ENCODE measurements around the gene CIAPIN1. TPM values are rescaled to one million over a fixed set of nuclear protein-coding genes. Genes with fewer than 3 reads are reported as not detected.

CIAPIN1 gene
- polyA plus RNA-seq (2012; ENCODE audit: insufficient read depth, insufficient read length, low read depth), result 168 TPM

DNA sequence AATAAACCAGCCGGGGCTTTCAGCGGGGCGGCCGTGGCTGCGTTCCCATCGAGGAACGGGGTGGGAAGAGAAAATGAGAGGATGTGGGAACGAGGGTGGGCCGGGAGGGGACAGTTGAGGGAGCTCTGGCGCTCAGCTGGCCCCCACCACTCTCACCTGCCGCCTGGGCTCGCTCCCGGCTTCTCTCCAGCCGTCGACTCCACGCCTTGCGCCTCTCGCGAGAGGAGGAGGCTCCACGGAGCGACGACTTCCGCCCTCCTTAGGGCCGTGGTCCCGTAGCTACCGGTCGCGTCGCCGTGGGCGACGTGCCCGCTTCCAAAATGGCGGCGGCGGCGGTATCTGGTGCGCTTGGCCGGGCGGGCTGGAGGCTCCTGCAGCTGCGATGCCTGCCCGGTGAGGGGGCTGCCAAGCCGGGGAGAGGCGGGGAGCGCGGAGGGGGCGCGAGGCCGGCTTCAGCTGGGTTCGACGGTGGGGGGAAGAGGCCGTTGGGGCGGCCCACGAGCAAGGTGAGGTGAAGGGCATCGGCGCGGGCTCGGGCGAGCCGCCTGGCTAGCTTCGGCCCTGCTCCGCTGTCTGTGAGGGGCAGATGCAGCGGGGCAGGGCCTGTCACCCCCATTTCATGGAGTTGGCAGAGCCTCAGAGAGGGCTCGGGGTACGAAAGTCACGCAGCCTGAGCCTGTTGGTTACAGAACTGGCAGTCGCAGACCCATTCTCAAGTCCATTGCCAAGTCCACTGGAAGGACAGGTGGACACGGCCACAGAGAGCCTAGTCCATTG, at the start of gene CIAPIN1, which contains the start of gene COQ9:
TSS of gene CIAPIN1 (minus strand) at position 200 of the 777 bp plus-strand sequence. CDS start 6,457 bp downstream, outside the sequence.
TSS of gene COQ9 (plus strand) at position 294 of the 777 bp plus-strand sequence. CDS start at position 321, 27 bp downstream.
- Histone ChIP-seq H3K36me3 (peaks cover 16% of the 10 kb centered on the region), H3K4me3 (ENCODE audit: low read depth, low read length) (peak within 1 kb of the TSS; percentile 91), H3K4me1 (no peaks in the 10 kb centered on the region), H3K27me3 (no peaks in the 10 kb centered on the region), H3K9me3 (no peaks in the 10 kb centered on the region)
- DNase-seq, result peak; percentile 97
- TF ChIP-seq, protein P1, sequence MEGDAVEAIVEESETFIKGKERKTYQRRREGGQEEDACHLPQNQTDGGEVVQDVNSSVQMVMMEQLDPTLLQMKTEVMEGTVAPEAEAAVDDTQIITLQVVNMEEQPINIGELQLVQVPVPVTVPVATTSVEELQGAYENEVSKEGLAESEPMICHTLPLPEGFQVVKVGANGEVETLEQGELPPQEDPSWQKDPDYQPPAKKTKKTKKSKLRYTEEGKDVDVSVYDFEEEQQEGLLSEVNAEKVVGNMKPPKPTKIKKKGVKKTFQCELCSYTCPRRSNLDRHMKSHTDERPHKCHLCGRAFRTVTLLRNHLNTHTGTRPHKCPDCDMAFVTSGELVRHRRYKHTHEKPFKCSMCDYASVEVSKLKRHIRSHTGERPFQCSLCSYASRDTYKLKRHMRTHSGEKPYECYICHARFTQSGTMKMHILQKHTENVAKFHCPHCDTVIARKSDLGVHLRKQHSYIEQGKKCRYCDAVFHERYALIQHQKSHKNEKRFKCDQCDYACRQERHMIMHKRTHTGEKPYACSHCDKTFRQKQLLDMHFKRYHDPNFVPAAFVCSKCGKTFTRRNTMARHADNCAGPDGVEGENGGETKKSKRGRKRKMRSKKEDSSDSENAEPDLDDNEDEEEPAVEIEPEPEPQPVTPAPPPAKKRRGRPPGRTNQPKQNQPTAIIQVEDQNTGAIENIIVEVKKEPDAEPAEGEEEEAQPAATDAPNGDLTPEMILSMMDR (IDR thresholded peaks at IDR 0.05; ENCODE audit: low read depth, low read length), result no peak

DNA sequence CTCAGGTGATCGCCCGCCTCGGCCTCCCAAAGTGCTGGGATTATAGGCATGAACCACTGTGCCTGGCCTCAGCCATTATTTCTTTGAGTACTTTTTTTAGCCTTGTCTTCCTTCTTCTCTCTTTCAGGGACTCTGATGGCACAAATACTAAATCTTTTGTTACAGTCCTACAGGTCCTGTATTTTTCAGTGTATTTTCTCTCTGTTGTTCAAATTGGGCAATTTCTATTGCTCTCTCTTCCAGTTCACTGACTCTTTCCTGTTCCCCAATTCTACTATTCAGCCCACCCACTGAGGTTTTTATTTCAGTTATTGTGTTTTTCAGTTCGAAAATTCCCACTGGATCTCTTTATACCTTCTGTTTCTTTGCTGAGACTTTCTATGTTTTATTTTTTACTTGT, 46.6 kb upstream of the CIAPIN1 start:
- TF ChIP-seq, protein P1 (IDR thresholded peaks at IDR 0.05; ENCODE audit: low read depth, low read length), result no peak

DNA sequence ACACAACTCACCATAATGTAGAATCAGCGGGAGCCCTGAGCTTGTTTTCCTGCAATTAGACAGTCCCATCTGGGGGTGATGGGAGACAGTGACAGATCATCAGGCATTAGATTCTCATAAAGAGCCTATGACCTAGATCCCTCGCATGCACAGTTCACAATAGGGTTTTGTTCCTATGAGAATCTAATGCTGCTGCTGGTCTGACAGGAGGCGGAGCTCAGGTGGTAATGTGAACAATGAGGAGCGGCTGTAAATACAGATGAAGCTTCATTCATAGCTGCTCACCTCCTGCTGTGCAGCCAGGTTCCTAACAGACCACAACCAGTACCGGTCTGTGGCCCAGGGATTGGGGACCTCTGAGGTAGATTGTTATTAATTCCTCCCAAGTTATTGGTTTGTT, 42.0 kb upstream of the CIAPIN1 start:
- Histone ChIP-seq H3K4me1 (peaks cover 6% of the 10 kb centered on the region; the same call in 1 of the 2 replicates), H3K9me3 (no peaks in the 10 kb centered on the region)
- TF ChIP-seq, protein P1 (IDR thresholded peaks at IDR 0.05; ENCODE audit: low read depth, low read length), result no peak

More for the DNA sequence above, 46.6 kb upstream of the CIAPIN1 start:
- no peaks in the 10 kb centered on the region for H3K36me3 ChIP-seq
- no peaks in the 10 kb centered on the region; the same call in 1 of the 2 replicates for H3K4me1 ChIP-seq
- H3K27me3 ChIP-seq, result no peaks in the 10 kb centered on the region
- no peak overlapping the region for H3K4me3 ChIP-seq (ENCODE audit: low read depth, low read length)
- DNase-seq, result no peak
- H3K9me3 ChIP-seq, result no peaks in the 10 kb centered on the region

GRCh38 chr16:57486858-57487834, 40.0 kb upstream of the CIAPIN1 start:
- TF ChIP-seq, protein P1 (IDR thresholded peaks at IDR 0.05; ENCODE audit: low read depth, low read length), result no peak
- H3K4me1 ChIP-seq, result peaks cover 6% of the 10 kb centered on the region; the same call in 1 of the 2 replicates
- no peaks in the 10 kb centered on the region for H3K27me3 ChIP-seq
- H3K9me3 ChIP-seq, result no peaks in the 10 kb centered on the region
- peak overlapping the region; percentile 41 for H3K4me3 ChIP-seq (ENCODE audit: low read depth, low read length)
- no peak for DNase-seq
- H3K36me3 ChIP-seq, result peaks cover 35% of the 10 kb centered on the region

More for the DNA sequence above, 42.0 kb upstream of the CIAPIN1 start:
- Histone ChIP-seq H3K4me3 (ENCODE audit: low read depth, low read length) (no peak overlapping the region), H3K36me3 (peaks cover 18% of the 10 kb centered on the region), H3K27me3 (no peaks in the 10 kb centered on the region)
- DNase-seq, result peak; percentile 2

DNA sequence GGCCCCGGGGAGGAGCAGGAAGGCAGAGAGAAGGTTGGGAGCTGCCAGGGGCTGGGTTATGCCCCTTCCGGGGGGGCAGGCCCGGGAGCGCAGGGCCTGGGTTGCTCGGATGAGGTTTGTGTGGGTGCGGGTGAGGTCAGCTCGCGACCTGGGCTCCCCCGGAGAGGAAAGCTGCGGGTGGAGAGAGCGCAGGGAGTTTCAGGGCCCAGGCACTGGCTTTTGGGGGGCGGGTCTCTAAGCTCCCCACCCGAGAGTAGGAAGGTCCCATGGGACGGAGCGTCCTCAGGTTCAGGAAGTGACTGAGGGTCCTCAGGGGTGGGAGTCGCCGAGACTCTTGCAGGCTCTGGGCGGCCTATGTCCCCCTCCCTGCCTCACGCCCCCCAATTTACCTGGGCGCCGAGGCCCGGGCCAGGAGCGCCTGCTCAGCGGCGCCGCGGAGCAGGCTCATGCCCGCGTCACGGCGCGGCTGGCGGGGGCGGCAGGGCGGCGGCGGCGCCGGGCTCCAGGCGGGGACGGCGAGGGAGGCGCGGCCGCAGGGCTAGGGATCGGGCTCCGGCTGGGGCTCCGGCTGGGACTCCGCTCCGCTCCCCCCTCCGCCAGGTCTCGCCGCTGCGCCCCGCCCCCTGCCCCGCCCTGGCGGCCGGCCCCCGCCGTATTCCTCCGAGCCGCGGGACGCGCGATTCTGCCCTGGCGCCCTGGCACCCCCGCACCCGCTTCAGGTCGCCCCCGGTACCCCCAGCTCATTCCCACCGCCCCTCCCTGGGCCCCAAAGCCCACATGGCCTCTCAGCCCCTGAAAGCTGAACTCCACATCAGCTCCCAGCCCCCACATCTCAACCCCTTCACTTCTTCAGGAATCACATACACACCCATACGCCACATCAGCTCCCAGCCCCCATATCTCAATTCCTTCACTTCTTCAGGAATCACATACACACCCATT, 39.0 kb upstream of the CIAPIN1 start, which contains the start of gene DOK4:
TSS of gene DOK4 (minus strand) at position 578 of the 942 bp plus-strand sequence. CDS start 6,986 bp downstream, outside the sequence.
- peaks cover 44% of the 10 kb centered on the region for H3K36me3 ChIP-seq
- TF ChIP-seq, protein P1 (IDR thresholded peaks at IDR 0.05; ENCODE audit: low read depth, low read length), result no peak
- peaks cover 11% of the 10 kb centered on the region; the same call in 1 of the 2 replicates for H3K4me1 ChIP-seq
- H3K27me3 ChIP-seq, result no peaks in the 10 kb centered on the region
- no peaks in the 10 kb centered on the region for H3K9me3 ChIP-seq
- H3K4me3 ChIP-seq (ENCODE audit: low read depth, low read length), result peak within 1 kb of the TSS; percentile 99
- peak; percentile 92 for DNase-seq
